ENCODE measurements around the gene LRIT1. TPM values are rescaled to one million over a fixed set of nuclear protein-coding genes. Genes with fewer than 3 reads are reported as not detected.
"Not testable (repeated sequence)": the region's sequence is repeated elsewhere in the genome, so short reads cannot be mapped to it uniquely, and the experiment has no call there.

Gene LRIT1
- not detected for total RNA-seq
- long read RNA-seq, donor 1: 0 reads
- long read RNA-seq, donor 2: 0 reads

GRCh38 chr10:84241185-84241790 is at the start of gene LRIT1:
Gene LRIT1 (minus strand): TSS chr10:84241546. CDS start chr10:84241439, 107 bp downstream.
- TF ChIP-seq, protein P1, sequence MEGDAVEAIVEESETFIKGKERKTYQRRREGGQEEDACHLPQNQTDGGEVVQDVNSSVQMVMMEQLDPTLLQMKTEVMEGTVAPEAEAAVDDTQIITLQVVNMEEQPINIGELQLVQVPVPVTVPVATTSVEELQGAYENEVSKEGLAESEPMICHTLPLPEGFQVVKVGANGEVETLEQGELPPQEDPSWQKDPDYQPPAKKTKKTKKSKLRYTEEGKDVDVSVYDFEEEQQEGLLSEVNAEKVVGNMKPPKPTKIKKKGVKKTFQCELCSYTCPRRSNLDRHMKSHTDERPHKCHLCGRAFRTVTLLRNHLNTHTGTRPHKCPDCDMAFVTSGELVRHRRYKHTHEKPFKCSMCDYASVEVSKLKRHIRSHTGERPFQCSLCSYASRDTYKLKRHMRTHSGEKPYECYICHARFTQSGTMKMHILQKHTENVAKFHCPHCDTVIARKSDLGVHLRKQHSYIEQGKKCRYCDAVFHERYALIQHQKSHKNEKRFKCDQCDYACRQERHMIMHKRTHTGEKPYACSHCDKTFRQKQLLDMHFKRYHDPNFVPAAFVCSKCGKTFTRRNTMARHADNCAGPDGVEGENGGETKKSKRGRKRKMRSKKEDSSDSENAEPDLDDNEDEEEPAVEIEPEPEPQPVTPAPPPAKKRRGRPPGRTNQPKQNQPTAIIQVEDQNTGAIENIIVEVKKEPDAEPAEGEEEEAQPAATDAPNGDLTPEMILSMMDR (IDR thresholded peaks at IDR 0.05): no peak
- Histone ChIP-seq H3K4me3 (no peak within 1 kb of the TSS), H3K4me1 (ENCODE audit: low read depth) (no peaks in the 10 kb centered on the region), H3K36me3 (ENCODE audit: low read depth) (no peaks in the 10 kb centered on the region), H3K9me3 (no peaks in the 10 kb centered on the region)
- intact Hi-C loops (cut with DNase I, micrococcal nuclease): no loop called here
- DNase-seq (no peak), ATAC-seq (no peak)

DNA sequence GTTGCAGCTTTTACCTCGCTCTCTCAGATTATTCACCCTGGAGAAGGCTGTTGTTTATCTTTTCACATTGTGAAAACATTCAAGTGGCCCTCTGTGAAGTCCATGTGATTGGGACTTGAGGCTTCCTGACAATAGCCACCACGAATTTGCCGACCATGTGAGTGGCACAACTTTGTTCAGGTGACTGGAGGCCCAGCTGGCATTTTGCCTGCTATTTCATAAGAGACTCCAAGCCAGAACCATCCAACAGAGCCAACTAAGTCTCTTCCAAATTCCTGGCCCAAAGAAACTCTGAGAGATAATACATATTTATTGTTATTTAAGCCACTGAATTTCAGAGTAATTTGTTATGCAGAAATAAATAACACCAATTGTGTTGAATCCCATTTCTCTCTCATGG is 48.9 kb upstream of the LRIT1 start:
- H3K9me3 ChIP-seq: no peaks in the 10 kb centered on the region
- no peaks in the 10 kb centered on the region for H3K4me1 ChIP-seq (ENCODE audit: low read depth)
- intact Hi-C loops (cut with DNase I, micrococcal nuclease): no loop called here
- TF ChIP-seq, protein P1 (IDR thresholded peaks at IDR 0.05): no peak
- H3K36me3 ChIP-seq (ENCODE audit: low read depth): no peaks in the 10 kb centered on the region
- DNase-seq (no peak), ATAC-seq (no peak)
- no peak overlapping the region for H3K4me3 ChIP-seq

GRCh38 chr10:84289521-84290200 is 48.3 kb upstream of the LRIT1 start:
- ATAC-seq (no peak), DNase-seq (no peak)
- TF ChIP-seq, protein P1 (IDR thresholded peaks at IDR 0.05): no peak
- H3K9me3 ChIP-seq: no peaks in the 10 kb centered on the region
- no peak overlapping the region for H3K4me3 ChIP-seq
- intact Hi-C loops (cut with DNase I, micrococcal nuclease): no loop called here
- no peaks in the 10 kb centered on the region for H3K36me3 ChIP-seq (ENCODE audit: low read depth)
- no peaks in the 10 kb centered on the region for H3K4me1 ChIP-seq (ENCODE audit: low read depth)

- ATAC-seq: no peak
- no peaks in the 10 kb centered on the region for H3K9me3 ChIP-seq
- no peak for DNase-seq
- TF ChIP-seq, protein P1 (IDR thresholded peaks at IDR 0.05): no peak
- H3K4me3 ChIP-seq: no peak overlapping the region
- no peaks in the 10 kb centered on the region for H3K4me1 ChIP-seq (ENCODE audit: low read depth)
- H3K36me3 ChIP-seq (ENCODE audit: low read depth): no peaks in the 10 kb centered on the region
- intact Hi-C loops (cut with DNase I, micrococcal nuclease): no loop called here
Measured at GRCh38 chr10:84288151-84288550, 46.8 kb upstream of the LRIT1 start.

- no peaks in the 10 kb centered on the region for H3K4me1 ChIP-seq (ENCODE audit: low read depth)
- TF ChIP-seq, protein P1 (IDR thresholded peaks at IDR 0.05): no peak
- no peak for DNase-seq
Measured at GRCh38 chr10:84286695-84287094, 45.3 kb upstream of the LRIT1 start.

GRCh38 chr10:84279876-84280475 is 38.6 kb upstream of the LRIT1 start:
- H3K9me3 ChIP-seq; H3K4me3 ChIP-seq; H3K36me3 ChIP-seq (ENCODE audit: low read depth); intact Hi-C loops (cut with DNase I, micrococcal nuclease); ATAC-seq; H3K4me1 ChIP-seq (ENCODE audit: low read depth); DNase-seq: not testable (repeated sequence)

More at GRCh38 chr10:84286695-84287094, 45.3 kb upstream of the LRIT1 start:
- intact Hi-C loops (cut with DNase I, micrococcal nuclease): no loop called here
- no peaks in the 10 kb centered on the region for H3K9me3 ChIP-seq
- H3K36me3 ChIP-seq (ENCODE audit: low read depth): no peaks in the 10 kb centered on the region
- H3K4me3 ChIP-seq: no peak overlapping the region
- ATAC-seq: no peak
